ENCODE measurements around the gene SNX9.

The SNX9 gene

DNA sequence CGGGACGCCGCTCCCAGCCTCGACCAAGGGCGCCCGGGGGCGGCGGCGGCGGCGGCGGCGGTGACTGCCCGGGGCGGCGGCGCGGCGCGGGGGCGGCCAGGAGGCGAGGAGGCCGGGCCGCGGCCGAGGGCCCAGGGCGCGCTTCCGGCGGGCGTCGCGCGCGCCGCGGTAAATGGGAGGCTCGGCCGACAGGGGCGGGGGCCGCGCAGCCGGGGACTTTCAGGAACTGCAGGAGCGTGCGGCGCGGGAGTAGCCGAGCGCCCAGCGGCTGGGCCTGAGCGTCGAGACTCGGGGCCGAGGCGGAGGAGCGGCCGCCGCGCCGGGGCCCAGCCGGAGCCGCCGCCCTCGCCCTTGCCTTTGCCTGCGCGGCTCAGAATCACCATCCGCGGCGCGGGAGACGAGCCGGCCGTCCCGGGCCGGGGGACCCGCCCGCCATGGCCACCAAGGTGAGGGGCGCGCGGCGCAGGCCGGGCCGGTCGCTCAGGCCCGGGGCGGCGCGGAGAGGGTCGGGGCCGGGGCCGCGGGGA, at the start of gene SNX9:
TSS of gene SNX9 (plus strand) at position 246 of the 527 bp plus-strand sequence. CDS start at position 435, 189 bp downstream.
- TF ChIP-seq, protein P1, sequence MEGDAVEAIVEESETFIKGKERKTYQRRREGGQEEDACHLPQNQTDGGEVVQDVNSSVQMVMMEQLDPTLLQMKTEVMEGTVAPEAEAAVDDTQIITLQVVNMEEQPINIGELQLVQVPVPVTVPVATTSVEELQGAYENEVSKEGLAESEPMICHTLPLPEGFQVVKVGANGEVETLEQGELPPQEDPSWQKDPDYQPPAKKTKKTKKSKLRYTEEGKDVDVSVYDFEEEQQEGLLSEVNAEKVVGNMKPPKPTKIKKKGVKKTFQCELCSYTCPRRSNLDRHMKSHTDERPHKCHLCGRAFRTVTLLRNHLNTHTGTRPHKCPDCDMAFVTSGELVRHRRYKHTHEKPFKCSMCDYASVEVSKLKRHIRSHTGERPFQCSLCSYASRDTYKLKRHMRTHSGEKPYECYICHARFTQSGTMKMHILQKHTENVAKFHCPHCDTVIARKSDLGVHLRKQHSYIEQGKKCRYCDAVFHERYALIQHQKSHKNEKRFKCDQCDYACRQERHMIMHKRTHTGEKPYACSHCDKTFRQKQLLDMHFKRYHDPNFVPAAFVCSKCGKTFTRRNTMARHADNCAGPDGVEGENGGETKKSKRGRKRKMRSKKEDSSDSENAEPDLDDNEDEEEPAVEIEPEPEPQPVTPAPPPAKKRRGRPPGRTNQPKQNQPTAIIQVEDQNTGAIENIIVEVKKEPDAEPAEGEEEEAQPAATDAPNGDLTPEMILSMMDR (IDR thresholded peaks at IDR 0.05; ENCODE audit: insufficient read depth, low read depth, low read length, missing control alignments) = no peak
- peak; percentile 79 for DNase-seq (ENCODE audit: low read depth)
- H3K4me3 ChIP-seq (ENCODE audit: low read length) = peak within 1 kb of the TSS; percentile 79

DNA sequence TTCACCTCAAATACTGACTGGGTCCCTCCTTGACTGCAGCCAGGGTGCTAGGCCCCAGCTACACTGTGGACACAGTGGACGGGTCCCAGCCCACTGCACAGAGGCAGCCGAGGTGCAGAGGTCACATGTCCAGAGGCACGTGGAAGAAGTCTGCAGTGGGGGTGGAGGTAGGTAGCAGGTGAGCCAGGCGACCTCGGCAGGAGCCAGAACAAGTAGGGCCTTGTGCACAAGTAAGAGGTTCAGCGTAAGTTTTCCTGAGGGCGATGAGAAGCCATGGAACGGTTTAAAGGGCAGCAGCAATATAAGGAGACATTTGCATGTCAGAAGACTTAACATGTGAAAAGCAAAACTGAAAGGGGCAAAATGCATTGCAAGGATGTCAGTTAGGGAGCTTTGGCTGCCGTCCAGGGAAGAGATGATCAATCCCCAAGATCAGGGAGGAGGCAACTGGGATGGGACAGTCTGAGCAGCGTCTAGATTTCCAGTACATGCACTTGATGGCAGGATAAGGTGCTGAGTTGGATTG, 49.7 kb upstream of the SNX9 start:
- H3K4me3 ChIP-seq (ENCODE audit: low read length) = no peak overlapping the region
- TF ChIP-seq, protein P1 (IDR thresholded peaks at IDR 0.05; ENCODE audit: insufficient read depth, low read depth, low read length, missing control alignments) = no peak
- no peak for DNase-seq (ENCODE audit: low read depth)

DNA sequence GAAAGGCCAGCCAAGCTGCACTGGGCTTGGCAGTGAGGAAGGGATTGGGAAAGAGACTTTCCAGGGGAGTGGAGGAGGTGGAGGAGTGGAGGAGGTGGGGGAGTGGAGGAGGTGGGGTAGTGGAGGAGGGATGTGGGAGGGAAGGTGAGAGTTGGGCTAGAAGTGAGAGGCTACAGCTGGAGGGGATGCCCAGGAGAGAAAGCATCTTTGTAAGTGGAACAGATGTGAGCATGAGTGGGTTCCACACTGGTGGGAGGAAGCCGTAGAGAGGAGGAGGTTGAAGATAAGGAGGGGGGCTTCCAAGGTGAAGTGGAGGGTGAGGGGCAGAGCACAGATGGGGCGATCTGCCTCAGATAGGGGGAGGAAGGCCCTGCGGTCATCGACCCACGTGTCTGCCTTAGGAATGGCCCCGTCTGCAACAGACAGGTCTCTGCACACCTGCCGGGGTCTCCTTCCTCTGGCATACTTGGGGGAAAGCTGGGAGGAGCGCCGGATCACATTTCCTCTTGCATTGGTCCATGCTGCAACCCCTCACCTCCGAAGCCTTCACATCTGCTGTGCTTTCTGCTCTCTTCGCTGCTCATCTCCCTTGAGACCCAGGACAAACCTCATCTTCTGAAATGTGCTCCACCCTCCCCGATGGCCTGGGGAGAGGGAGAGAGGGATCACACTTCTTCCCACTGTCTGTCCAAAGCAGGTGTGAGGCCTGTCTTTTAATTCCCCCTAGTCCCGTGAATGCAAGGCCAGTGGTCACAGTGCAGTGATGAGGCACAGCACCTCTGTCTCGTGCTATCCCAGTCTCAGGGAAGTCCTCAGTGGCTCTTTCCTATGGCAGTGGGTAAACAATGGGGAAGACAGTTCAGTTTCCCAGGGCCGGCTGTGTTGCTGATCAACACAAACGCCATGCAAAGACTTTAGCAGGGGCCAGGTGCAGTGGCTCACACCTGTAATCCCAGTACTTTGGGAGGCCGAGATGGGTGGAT, 48.6 kb upstream of the SNX9 start:
- no peak overlapping the region for H3K4me3 ChIP-seq (ENCODE audit: low read length)
- no peak for DNase-seq (ENCODE audit: low read depth)
- TF ChIP-seq, protein P1 (IDR thresholded peaks at IDR 0.05; ENCODE audit: insufficient read depth, low read depth, low read length, missing control alignments) = no peak

DNA sequence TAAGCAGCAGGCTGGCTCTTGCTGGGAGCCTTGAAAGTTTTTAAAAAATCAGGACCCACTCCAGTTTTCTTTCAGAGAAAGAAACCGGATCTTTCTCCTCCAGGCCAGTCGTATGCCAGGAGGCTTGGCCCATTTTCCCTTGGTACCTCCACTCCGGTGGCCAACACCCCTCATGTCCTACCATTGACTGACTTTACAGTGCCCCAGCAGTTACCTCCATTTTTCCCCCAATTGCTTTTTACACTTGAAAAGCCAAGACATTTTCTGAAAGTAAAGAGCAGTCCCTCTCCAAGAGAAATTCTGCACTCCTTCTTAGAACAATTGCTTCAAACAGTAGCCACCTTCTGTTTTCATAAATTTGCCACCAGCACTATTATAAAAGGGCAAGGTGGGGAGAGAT, 47.7 kb upstream of the SNX9 start:
- TF ChIP-seq, protein P1 (IDR thresholded peaks at IDR 0.05; ENCODE audit: insufficient read depth, low read depth, low read length, missing control alignments) = no peak
- DNase-seq (ENCODE audit: low read depth) = no peak
- H3K4me3 ChIP-seq (ENCODE audit: low read length) = no peak overlapping the region

DNA sequence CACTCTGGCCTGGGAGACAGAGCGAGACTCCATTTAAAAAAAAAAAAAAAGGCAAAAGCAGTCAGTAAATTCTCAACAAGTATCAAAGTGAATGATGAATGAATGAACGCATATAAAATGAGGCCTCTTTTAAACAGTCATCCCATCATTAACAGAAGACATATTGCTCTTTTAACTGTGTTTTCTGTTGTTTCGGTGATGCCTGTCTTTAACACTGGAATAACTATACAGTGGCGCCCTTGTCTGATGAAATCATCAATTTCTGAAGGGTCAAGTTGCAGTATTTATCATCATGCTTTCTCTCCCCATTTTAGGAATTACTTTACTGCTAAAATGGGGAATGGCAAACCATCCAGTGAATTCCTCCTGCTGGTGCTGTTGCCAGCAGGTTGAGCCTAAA, 45.7 kb upstream of the SNX9 start:
- no peak overlapping the region for H3K4me3 ChIP-seq (ENCODE audit: low read length)
- no peak for DNase-seq (ENCODE audit: low read depth)
- TF ChIP-seq, protein P1 (IDR thresholded peaks at IDR 0.05; ENCODE audit: insufficient read depth, low read depth, low read length, missing control alignments) = no peak

DNA sequence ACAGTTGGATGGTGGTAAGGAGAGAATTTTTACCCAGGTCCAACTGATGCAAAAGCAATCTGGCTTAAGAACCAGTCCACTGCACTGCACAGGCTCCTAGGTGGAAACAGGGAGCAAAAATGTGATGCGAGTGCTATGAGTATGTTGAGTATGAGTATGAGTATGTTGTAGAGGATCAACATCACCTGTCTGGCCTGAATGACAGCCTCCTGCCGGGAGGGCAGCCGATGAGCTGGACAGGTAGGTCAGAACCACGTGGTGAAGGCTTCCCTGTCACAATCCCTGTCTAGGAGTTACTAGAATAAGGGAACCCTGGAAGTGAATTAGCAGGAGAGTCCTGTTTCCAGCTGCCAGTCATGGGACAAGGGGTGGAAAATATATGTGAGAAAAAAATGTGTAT, 44.3 kb upstream of the SNX9 start:
- H3K4me3 ChIP-seq (ENCODE audit: low read length) = no peak overlapping the region
- TF ChIP-seq, protein P1 (IDR thresholded peaks at IDR 0.05; ENCODE audit: insufficient read depth, low read depth, low read length, missing control alignments) = no peak
- DNase-seq (ENCODE audit: low read depth) = peak; percentile 50
